ENCODE results near the gene NT5DC1. TPM values are rescaled to one million over a fixed set of nuclear protein-coding genes. Genes with fewer than 3 reads are reported as not detected.

NT5DC1 gene
- polyA plus RNA-seq, 1 experiment: 23.2 TPM

- no peak for TF ChIP-seq CTCF (IDR thresholded peaks at IDR 0.05; ENCODE audit: low read depth, low read length)
- no peak for DNase-seq (ENCODE audit: low read depth, low spot score)
- no peaks in the 10 kb centered on the region for H3K27me3 ChIP-seq (ENCODE audit: control insufficient read depth, insufficient read depth, low read length)
- H3K27ac ChIP-seq (ENCODE audit: low read depth, low read length): no peak overlapping the region
- H3K4me3 ChIP-seq (ENCODE audit: low read depth, low read length): no peak overlapping the region
- ChIA-PET POLR2A (no interaction called here), CTCF (no interaction called here)
- no peaks in the 10 kb centered on the region for H3K9me3 ChIP-seq (ENCODE audit: control insufficient read depth, insufficient read depth, low read length)
Measured at GRCh38 chr6:116139917-116140316, 39.3 kb downstream of the NT5DC1 start.

- Histone ChIP-seq H3K9me3 (ENCODE audit: control insufficient read depth, insufficient read depth, low read length) (no peaks in the 10 kb centered on the region), H3K27ac (ENCODE audit: low read depth, low read length) (no peak overlapping the region), H3K4me3 (ENCODE audit: low read depth, low read length) (no peak overlapping the region), H3K27me3 (ENCODE audit: control insufficient read depth, insufficient read depth, low read length) (no peaks in the 10 kb centered on the region)
- ChIA-PET POLR2A (no interaction called here), CTCF (interaction anchor here (0.6 kb wide), 1 partner anchor 29 kb away, joined by 3 read pairs; no protein-coding TSS in a partner anchor)
- DNase-seq (ENCODE audit: low read depth, low spot score): peak; percentile 42
- no peak for TF ChIP-seq CTCF (IDR thresholded peaks at IDR 0.05; ENCODE audit: low read depth, low read length)
Measured at GRCh38 chr6:116144605-116145004, 44.0 kb downstream of the NT5DC1 start.

- no peaks in the 10 kb centered on the region for H3K9me3 ChIP-seq (ENCODE audit: control insufficient read depth, insufficient read depth, low read length)
- no peak overlapping the region for H3K27ac ChIP-seq (ENCODE audit: low read depth, low read length)
- ChIA-PET POLR2A (no interaction called here), CTCF (interaction anchor here (0.7 kb wide), 1 partner anchor 420 kb away, joined by 3 read pairs; no protein-coding TSS in a partner anchor)
- H3K27me3 ChIP-seq (ENCODE audit: control insufficient read depth, insufficient read depth, low read length): no peaks in the 10 kb centered on the region
- TF ChIP-seq CTCF (IDR thresholded peaks at IDR 0.05; ENCODE audit: low read depth, low read length): no peak
- H3K4me3 ChIP-seq (ENCODE audit: low read depth, low read length): no peak overlapping the region
- DNase-seq (ENCODE audit: low read depth, low spot score): no peak
Measured at GRCh38 chr6:116145803-116146675, 45.4 kb downstream of the NT5DC1 start.

- no peaks in the 10 kb centered on the region for H3K9me3 ChIP-seq (ENCODE audit: control insufficient read depth, insufficient read depth, low read length)
- no peak for TF ChIP-seq CTCF (IDR thresholded peaks at IDR 0.05; ENCODE audit: low read depth, low read length)
- no peak overlapping the region for H3K27ac ChIP-seq (ENCODE audit: low read depth, low read length)
- H3K4me3 ChIP-seq (ENCODE audit: low read depth, low read length): no peak overlapping the region
- no peaks in the 10 kb centered on the region for H3K27me3 ChIP-seq (ENCODE audit: control insufficient read depth, insufficient read depth, low read length)
- ChIA-PET CTCF (no interaction called here), POLR2A (no interaction called here)
- DNase-seq (ENCODE audit: low read depth, low spot score): no peak
Measured at GRCh38 chr6:116152620-116153019, 52.0 kb downstream of the NT5DC1 start.

GRCh38 chr6:116154887-116155286 lies 54.2 kb downstream of the NT5DC1 start:
- POLR2A ChIA-PET: no interaction called here
- no peak for DNase-seq (ENCODE audit: low read depth, low spot score)
- Histone ChIP-seq H3K4me3 (ENCODE audit: low read depth, low read length) (no peak overlapping the region), H3K27me3 (ENCODE audit: control insufficient read depth, insufficient read depth, low read length) (no peaks in the 10 kb centered on the region), H3K9me3 (ENCODE audit: control insufficient read depth, insufficient read depth, low read length) (no peaks in the 10 kb centered on the region), H3K27ac (ENCODE audit: low read depth, low read length) (no peak overlapping the region)
- no peak for TF ChIP-seq CTCF (IDR thresholded peaks at IDR 0.05; ENCODE audit: low read depth, low read length)
- CTCF ChIA-PET: no interaction called here
